T-helper 22 cell (primary cell): ENCODE data around the gene MARCHF7.

ENCODE experiments used
- DNase-seq: peaks from one replicate; pipeline ENCODE4 v3.0.0-alpha.2; 2020; ENCODE audit warnings: low read depth

Gene MARCHF7

GRCh38 chr2:159762075-159762474 is 49.8 kb downstream of the MARCHF7 start:
- no peak for DNase-seq
